Vagina (tissue), 2 donors: ENCODE results near the gene RAB17.

Experiments
- POLR2A ChIP-seq, 2 donors: fragments of 450-650 bp; IDR thresholded peaks; one replicate each; pipeline ENCODE4 v1.6.1; 2017; ENCODE audit warnings: antibody characterized with exemption in 2 of 2, mild to moderate bottlenecking in 2 of 2, moderate library complexity in 2 of 2
- POLR2AphosphoS5 ChIP-seq, 2 donors: sonication (generic); formaldehyde crosslinking; IDR thresholded peaks; one replicate each; pipeline ENCODE4 v1.9.0; 2017; ENCODE audit warnings: antibody characterized with exemption in 2 of 2, mild to moderate bottlenecking in 2 of 2, low read depth in 1 of 2; ENCODE audit not compliant: insufficient read depth in 1 of 2
- TF ChIP-seq, protein P1 (sequence below), 3 experiments: fragments of 450-650 bp in 2 of 3; fragments of 200-600 bp in 1 of 3; sonication (generic) in 1 of 3; IDR thresholded peaks; one replicate each; pipeline ENCODE4 v1.5.1; 2017 to 2019; ENCODE audit warnings: antibody characterized with exemption in 3 of 3, mild to moderate bottlenecking in 2 of 3, moderate library complexity in 2 of 3

DNA sequence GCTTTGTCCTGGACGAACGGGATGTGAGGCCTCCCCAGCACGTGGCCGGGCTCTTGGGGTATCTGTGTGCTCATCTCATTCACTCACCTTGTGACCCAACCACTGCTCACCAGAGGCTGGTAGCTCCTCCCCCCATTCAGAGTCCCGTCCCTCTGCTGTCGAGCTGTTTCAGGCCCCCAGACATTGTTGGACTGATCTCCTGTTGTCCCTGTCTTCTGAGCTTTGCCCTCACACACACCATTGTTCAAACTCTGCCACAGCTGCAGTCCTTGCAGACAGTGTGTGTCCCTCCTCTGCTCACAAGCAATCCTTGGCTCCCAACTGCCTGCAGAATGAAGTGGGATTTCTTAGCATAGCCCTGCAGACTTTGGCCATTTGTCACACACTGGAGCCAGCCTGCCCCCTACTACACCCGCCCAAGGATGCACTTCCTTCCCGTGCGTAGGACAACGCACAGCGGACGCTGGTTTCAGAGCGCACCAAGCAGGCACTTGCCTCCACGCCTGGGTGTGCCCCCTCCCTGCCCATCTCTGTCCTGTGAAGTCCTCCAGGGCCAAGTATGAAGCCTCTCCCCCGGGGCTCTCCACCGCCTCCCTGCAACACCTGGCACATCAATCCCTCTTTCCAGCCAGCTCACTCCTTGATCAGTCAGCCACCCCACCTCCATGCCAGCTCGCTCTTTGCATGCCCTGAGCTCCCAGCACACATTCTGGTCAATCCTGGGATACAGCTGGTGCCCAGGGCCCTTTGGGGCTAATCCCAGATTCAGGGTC is 40.7 kb downstream of the RAB17 start:
- TF ChIP-seq, protein P1, sequence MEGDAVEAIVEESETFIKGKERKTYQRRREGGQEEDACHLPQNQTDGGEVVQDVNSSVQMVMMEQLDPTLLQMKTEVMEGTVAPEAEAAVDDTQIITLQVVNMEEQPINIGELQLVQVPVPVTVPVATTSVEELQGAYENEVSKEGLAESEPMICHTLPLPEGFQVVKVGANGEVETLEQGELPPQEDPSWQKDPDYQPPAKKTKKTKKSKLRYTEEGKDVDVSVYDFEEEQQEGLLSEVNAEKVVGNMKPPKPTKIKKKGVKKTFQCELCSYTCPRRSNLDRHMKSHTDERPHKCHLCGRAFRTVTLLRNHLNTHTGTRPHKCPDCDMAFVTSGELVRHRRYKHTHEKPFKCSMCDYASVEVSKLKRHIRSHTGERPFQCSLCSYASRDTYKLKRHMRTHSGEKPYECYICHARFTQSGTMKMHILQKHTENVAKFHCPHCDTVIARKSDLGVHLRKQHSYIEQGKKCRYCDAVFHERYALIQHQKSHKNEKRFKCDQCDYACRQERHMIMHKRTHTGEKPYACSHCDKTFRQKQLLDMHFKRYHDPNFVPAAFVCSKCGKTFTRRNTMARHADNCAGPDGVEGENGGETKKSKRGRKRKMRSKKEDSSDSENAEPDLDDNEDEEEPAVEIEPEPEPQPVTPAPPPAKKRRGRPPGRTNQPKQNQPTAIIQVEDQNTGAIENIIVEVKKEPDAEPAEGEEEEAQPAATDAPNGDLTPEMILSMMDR (IDR thresholded peaks at IDR 0.05): no peak
- TF ChIP-seq POLR2A (IDR thresholded peaks at IDR 0.05) (no peak), POLR2AphosphoS5 (IDR thresholded peaks at IDR 0.05; ENCODE audit: insufficient read depth in 1 of 2, low read depth in 1 of 2) (no peak)
